HL-60/S4 (cell line): ENCODE measurements around the gene MRPS33.
"Not testable (repeated sequence)": the region's sequence is repeated elsewhere in the genome, so short reads cannot be mapped to it uniquely, and the experiment has no call there.

Experiments
- in situ Hi-C: fragments of 300-500 bp; cut with MboI; formaldehyde crosslinking; loops from 2 replicates; pipeline ENCODE4 v1.14.3; 2022; ENCODE audit warnings: low sequenced_read_pairs

MRPS33 gene

GRCh38 chr7:140961117-140961516, 53.6 kb downstream of the MRPS33 start:
- in situ Hi-C loops = no loop called here

- in situ Hi-C loops = not testable (repeated sequence)
Measured at GRCh38 chr7:140956997-140957396, 57.8 kb downstream of the MRPS33 start.
